ENCODE measurements around the gene CDK2AP2. TPM values are rescaled to one million over a fixed set of nuclear protein-coding genes. Genes with fewer than 3 reads are reported as not detected.
"Not testable (repeated sequence)": the region's sequence is repeated elsewhere in the genome, so short reads cannot be mapped to it uniquely, and the experiment has no call there.

Gene CDK2AP2
- total RNA-seq, 1 experiment from 2014 or later = 71.7 TPM

DNA sequence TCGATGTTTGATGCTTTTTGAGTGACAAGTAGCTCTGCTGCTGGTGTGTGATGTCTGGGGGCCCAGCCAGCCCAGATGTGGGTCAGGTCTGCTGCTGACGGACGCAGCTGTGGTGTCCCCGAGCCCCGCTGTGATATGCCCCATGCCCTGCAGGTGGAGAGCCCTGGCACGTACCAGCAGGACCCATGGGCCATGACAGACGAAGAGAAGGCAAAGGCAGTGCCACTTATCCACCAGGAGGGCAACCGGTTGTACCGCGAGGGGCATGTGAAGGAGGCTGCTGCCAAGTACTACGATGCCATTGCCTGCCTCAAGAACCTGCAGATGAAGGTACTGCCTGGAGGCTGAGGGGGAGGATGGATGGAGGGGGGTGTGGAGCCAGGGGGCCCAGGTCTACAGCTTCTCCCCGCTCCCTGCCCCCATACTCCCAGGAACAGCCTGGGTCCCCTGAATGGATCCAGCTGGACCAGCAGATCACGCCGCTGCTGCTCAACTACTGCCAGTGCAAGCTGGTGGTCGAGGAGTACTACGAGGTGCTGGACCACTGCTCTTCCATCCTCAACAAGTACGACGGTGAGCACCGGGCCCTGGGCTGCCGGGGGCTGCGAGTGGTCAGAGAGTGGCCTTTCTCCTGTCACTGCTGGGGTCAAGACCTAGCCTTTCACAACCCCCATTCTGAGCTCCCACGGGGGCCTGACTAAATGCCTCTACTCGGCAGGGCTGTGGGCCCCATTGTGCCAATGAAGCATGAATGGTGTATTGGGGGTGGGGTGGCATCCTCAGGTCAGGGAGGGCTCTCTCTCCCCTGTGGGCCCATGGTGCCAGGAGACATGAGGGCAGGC lies 17.9 kb downstream of the CDK2AP2 start:
- DNase-seq (ENCODE audit: low read depth) = no peak

DNA sequence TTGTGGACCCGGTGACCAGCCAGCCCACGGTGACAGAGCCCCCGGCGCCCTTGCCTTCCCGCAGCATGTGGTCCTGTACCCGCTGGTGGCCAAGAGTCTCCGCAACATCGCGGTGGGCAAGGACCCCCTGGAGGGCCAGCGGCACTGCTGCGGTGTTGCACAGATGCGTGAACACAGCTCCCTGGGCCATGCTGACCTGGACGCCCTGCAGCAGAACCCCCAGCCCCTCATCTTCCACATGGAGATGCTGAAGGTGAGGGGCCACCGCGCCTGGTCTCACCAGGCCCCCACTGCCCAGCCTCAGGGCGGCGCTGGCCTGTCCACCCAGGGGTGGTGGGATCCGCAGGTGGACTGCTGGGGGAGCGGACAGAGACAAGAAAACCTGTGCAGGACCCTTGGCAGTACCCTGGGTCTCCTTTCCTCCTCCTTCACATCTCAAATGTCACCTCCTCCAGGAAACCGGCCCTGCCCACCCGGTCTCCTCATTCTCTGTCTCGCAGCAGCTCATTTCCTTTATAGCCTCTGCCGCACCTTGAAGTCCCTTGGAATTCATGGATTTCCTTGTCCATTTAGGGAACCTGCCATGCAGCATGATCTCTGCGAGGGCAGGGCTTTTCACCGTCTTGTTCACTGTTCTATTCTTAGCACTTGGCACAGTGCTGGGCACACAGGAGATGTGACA lies 18.6 kb downstream of the CDK2AP2 start:
- DNase-seq (ENCODE audit: low read depth) = no peak

DNA sequence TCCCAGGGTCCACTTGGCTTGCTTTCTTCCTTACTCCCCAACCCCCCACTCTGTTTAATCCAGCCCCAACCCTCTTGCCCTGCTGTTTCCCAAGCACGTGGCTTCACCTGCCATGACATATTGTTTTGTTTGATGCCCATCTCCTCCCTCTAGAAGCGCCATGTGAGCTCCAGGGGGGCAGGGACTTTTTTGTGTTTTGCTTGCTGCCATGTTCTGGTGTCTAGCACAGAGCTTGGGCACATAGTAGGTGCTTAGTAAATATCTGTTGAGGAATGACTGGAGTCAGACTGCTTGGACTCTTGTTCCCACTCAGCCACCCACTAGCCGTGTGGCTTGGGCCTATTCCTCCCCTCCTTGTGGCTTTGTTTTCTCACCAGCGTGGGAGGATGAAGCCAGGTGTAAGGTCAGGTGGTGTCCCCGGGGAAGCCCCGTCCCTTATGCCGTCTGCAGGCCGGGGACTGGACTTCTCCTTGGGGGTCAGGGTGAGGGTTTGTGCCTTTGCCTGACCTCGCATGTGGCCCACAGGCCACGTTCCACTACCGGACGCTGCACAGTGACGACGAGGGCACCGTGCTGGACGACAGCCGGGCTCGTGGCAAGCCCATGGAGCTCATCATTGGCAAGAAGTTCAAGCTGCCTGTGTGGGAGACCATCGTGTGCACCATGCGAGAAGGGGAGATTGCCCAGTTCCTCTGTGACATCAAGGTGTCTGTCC lies 21.3 kb downstream of the CDK2AP2 start:
- DNase-seq (ENCODE audit: low read depth) = no peak

DNA sequence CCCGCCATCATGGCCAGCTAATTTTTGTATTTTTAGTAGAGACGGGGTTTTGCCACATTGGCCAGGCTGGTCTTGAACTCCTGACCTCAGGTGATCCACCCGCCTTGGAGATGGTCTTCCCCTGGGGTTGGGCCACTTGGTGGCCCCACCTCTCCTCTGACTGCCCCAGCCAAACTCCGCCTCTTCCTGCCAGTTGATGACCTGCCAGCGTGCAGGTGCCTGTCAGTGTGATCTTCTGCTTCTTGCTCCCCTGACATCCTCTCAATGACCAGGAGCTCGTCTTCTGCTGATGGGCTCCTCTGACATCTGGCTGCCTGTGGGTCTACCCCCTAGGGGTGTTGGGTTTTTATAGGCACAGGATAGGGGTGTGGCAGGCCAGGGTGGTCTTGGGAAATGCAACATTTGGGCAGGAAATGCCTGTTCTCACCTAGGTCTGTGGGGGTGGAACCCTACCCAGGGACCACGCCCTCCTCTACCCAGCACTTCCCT lies 22.0 kb downstream of the CDK2AP2 start:
- not testable (repeated sequence) for DNase-seq (ENCODE audit: low read depth)

DNA sequence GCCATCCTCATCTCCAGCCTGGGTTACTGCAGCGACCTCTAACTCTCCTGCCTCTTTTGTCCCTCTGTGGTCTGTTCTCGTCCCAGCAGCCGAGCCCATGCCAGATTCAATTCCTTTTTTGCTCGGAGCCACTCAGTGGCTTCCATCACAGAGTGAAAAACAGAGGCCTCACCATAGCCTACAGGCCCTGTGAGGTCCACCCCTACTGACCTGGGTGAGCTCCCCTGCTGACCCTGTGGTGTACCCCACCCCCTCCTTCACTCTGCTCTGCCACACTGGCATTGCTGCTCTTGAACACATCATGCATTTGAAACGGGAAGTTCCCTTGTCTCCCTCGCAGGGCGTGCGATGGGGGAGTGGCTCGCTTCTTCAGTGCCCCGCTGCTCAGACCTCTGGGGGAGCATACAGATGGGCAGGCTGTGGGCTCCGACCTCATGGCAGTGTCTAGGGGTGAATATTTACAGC lies 23.1 kb downstream of the CDK2AP2 start:
- DNase-seq (ENCODE audit: low read depth) = no peak

DNA sequence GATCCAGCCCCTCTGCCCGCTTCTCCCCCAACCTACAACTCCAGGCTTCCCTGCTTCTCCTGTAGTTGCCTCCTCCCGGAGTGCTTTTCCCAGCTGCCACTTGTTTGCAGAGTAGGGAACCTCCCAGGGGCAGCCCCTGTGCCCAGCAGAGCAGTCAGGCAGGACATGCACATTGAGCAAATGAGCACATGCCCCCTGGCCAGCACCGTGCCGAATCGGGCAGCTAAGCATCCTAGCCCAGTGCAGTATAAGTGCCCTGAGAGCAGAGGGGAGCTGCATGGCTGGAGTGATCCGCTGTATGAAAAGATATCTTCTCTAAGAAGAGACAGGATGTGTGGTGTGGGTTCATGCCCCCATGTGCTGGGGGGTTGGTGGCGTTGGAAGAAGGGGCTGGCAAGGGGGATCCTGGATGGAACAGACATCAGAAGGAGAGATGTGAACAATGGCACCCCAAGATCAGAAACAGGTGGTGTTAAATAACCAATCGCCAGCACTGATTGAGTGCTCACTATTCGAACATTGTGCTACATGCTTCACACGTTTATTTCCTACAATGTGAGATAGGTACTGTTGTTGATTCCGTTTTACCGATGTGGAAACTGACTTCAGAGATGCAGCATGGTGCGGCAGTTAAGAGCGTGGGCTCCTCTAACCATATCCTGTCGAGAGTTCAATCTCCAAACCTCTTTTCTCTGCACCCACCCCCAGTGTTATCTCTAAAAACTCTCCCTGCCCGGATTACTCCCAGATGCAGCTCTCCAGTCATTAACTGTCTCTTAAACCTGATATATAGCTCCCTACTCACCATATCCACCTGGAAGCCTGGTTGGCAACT lies 23.9 kb downstream of the CDK2AP2 start:
- no peak for DNase-seq (ENCODE audit: low read depth)

DNA sequence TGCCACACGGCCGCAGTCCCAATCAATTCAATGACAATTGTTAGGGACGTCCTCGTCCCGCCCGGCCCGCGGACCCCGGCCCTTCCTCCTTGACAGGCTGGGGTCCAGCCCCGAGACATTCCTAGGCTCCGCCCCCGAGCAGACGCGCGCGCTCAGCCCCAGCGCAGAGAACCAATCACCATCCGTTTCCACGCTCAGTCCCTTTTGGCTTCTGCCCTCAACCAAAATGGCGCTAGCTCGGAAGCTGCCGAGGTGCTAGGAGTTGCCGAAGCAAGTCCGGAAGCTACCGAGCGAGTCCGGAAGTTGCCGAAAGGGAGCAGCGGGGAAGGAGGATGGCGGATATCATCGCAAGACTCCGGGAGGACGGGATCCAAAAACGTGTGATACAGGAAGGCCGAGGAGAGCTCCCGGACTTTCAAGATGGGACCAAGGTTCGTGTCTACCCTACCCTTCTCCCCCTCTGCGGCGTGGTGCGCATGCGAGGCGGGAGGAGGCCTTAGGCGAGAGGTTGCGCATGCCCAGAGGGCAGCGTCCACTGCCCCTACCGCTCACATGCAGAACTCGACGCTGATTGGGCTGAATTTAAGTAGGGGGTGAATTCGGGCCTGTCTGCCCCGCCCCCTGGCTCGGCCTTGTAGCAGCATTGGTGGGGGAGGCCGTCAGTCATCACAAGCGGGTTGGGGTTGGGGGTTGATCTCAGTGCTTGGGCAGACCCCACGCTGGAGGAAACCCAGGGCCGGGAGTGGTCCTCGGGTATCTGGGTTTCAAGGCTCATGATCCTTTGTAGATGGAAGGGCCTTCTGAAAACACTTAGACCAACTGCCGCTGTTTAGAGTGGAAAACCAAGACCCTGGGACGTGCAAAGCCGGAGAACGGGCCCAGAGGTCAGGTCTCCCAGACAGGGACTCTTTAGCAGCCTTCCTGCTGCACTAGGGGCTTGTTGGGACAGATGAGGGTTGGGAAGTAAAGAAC lies 24.8 kb downstream of the CDK2AP2 start, which contains the start of gene AIP:
Gene AIP (plus strand): TSS at position 200 of the 972 bp plus-strand sequence. CDS start 133 bp downstream, at position 333.
- DNase-seq (ENCODE audit: low read depth) = peak; percentile 96

DNA sequence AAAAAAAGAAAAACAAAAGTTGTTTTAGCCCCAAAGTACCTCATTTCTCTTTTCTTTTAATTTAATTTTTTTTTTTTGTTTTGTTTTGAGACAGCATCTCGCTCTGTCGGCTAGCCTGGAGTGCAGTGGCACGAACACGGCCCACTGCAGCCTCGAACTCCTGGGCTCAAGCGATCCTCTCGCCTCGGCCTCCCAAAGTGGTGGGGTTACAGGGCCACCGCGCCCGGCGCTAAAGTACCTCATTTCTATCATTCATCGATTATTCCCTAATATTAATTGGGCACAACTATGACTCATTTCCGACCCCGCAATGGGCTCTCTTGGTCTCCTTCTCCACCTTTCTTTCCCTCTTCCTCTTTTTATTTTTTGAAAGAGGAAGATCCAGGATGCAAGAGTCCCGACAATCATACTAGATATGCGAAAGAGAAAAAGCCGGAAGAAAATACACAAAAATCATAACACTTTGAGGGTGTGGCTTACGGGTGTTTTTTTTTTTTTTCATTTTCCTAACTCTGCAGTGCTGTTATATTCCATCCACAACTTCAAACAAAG lies 25.6 kb downstream of the CDK2AP2 start:
- no peak for DNase-seq (ENCODE audit: low read depth)

DNA sequence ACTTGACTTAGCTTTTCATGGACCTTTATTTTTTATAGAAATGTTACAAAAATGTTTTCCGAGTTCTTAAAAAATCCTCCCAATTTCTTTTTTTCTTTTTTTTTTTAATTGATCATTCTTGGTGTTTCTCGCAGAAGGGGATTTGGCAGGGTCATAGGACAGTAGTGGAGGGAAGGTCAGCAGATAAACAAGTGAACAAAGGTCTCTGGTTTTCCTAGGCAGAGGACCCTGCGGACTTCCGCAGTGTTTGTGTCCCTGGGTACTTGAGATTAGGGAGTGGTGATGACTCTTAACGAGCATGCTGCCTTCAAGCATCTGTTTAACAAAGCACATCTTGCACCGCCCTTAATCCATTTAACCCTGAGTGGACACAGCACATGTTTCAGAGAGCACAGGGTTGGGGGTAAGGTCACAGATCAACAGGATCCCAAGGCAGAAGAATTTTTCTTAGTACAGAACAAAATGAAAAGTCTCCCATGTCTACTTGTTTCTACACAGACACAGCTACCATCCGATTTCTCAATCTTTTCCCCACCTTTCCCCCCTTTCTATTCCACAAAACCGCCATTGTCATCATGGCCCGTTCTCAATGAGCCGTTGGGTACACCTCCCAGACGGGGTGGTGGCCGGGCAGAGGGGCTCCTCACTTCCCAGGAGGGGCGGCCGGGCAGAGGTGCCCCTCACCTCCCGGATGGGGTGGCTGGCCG lies 30.5 kb downstream of the CDK2AP2 start:
- not testable (repeated sequence) for DNase-seq (ENCODE audit: low read depth)

DNA sequence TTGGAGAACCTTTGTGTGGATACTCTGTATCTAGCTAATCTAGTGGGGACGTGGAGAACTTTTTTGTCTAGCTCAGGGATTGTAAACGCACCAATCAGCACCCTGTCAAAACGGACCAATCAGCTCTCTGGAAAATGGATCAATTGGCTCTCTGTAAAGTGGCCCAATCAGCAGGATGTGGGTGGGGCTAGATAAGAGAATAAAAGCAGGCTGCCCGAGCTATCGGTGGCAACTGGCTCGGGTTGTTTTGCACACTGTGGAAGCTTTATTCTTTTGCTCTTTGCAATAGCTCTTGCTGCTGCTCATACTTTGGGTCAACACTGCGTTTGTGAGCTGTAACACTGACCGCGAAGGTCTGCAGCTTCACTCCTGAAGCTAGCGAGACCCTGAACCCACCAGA lies 31.3 kb downstream of the CDK2AP2 start:
- not testable (repeated sequence) for DNase-seq (ENCODE audit: low read depth)

DNA sequence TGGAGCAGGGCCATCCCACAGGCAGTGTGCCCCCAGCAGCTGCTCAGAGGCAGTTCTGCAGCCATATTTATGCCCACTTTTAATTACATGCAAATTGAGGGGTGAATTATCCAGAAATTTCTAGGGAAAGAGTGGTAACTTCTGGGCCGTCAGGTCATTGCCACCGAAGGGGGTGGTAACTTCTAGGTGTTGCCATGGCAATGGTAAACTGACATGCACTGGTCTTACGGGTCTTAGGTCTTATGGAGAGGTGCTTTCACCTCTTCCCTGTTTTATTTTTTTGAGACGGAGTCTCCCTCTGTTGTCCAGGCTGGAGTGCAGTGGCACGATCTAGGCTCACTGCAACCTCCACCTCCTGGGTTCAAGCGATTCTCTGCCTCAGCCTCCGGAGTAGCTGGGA lies 35.1 kb downstream of the CDK2AP2 start:
- DNase-seq (ENCODE audit: low read depth) = no peak

DNA sequence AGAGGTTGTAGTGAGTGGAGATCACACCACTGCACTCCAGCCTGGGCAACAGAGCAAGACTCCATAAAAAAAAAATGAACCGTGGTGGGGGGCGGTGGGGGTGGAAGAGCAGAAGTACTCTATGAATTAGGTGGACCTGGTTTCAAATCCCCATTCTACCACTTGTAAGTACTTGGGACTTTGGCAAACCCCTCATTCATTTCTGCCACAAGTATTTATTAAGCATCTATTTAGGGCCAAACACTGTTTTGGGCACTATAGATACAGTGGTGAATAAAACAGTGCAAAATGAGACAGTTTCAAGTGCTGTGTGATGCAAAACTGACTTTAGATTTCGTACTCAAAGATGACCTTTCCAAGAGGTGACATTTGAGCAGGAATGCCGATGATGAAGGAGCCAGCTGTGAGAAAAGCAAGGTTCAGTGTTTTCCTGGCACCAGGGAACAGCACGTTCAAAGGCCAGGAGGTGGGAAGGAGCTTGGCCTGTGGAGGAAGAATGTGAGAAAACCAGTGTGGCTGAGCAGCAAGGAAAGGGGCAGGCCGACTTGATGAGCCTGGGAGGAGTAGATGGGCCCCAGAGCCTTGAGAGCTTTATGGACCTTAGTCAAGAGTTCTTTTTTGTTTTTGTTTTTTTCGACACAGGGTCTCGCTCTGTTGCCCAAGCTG lies 37.5 kb downstream of the CDK2AP2 start:
- DNase-seq (ENCODE audit: low read depth) = no peak

DNA sequence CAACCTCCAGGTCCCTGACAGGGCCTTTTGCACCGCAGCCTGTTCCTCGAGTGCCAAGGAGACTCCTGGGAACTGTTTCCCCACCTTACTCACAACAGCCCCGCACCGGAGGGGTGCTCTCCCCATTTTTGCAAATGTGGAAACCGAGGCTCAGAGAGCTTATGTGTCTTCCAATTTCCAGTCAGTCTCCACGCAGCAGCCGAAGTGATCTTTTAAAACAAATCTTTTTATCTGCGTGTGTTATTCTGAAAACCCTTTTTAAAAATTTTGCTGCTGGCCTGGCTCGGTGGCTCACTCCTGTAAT lies 38.5 kb downstream of the CDK2AP2 start:
- DNase-seq (ENCODE audit: low read depth) = no peak

DNA sequence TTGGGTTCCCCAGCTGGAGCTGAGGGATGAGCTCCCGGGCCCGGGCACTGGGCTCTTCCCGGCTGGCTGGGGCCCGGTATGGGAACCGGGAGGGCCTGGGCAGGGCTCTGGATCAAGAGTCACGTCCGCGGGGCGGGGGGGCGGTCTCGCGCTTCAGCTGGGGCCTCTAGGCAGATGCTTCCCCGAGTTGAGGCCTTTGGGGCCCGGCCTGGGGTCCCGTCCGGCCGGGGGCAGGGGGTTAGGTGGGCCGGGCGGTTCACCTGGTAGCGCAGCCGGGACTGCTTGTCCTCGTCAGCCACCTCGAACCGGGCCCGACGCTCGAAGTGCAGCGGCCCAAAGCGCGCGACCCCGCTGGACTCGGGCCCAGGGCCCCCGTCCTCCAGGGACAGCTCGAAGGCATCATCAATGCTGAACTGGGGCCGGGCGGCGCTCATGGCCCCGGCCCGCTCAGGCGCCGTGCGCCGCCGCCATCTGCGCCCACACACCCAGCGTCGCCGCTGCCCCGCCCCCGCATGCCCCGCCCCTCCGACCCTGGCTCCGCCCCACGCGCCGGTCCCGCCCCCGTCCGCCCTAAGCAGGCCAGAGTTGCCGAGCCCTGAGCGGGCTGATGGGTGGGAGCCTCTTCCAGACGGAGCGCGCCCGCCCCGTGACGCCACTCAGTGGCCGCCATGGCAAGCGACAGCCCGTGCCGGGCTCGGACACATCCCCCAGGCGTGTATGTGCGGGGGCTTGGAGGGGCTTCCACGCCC lies 39.0 kb downstream of the CDK2AP2 start, which contains the start of gene TMEM134:
Gene TMEM134 (minus strand): TSS at position 493 of the 749 bp plus-strand sequence. CDS start 59 bp downstream, at position 434.
- peak; percentile 88 for DNase-seq (ENCODE audit: low read depth)

DNA sequence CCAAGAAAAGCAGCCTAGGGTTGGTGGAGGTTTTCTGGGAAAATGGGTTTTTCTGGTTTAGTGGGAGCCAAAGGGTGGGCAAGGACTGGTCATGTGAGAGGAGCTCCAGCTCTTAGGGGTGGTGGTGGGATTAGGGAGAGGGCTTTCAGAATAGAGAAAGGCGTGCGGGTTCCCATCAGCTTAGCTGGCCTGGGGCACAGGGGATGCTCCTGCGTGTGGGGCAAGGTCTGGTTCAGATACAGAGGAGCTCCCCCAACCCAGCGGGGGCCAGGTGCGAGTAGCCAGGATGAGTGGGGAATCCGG lies 39.6 kb downstream of the CDK2AP2 start:
- no peak for DNase-seq (ENCODE audit: low read depth)

DNA sequence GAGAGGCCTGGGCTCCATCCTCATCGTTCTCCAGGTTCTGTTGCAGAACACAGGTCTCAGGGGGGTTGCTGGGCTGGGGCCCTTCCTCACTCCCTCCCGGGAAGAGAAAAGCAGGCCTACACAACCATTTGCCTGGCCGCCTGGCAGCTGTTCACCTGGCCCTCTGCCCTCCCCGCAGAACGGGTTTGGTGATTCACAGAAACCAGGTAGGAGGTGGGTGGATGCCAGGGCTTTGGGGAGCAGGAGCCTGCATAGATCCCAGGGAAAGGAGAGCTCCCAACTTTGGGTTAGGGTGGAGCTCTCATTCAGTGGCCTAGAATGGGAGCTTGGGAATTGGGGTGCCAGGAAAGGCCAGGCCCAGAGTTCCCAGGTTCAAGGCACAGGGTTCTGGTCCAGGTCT lies 39.9 kb downstream of the CDK2AP2 start:
- no peak for DNase-seq (ENCODE audit: low read depth)

DNA sequence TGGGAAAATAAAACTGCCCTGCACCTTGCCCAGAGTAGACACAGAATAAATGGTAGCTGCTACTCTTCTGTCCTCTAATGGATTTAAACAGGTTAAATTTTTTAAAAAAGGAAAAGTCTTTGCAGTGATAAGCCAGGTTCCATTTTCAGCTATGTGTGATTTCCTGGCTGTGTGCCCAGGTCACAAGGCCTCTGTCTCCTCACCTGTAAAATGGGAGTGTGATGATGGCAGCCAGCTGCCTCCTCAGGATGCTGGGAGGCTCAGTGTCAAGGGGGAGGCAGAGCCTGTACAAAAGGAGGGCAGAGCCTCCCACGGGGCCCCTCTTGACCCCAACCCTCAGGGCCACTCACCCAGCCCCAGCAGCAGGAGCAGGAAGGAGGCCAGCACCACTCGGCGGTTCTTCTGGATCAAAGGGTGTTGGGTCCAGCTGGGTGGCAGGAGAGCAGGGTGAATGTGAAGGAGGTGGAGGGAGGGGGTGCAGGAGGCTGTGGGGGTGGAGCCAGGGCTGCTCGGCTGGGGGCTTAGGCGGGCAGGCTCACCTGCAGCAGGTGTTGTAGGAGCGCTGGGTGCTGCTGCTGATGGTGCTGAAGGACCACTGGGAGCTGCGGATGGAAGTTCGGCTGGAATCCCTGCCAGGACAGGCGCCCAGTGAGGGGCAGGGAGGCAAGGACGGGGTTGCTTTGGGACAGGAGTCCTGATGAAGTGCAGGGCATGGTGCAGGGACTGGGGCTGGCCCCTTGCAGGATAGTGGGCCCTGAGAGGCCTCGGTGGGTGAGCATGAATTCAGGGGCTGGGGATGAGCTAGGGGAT lies 40.8 kb downstream of the CDK2AP2 start:
- DNase-seq (ENCODE audit: low read depth) = no peak

Measured in RPMI7951 (cell line).